ENCODE data around the gene BAX. TPM values are rescaled to one million over a fixed set of nuclear protein-coding genes. Genes with fewer than 3 reads are reported as not detected.
A peak's percentile ranks its signal among the peaks of the same experiment; 100 is the strongest.

The BAX gene
- total and polyA plus RNA-seq, 9 of the 15 experiments (the other 6 are each of a cell fraction or from before 2014, with no cell fraction given), result 3.2 to 95.4 (median 44.5) TPM

DNA sequence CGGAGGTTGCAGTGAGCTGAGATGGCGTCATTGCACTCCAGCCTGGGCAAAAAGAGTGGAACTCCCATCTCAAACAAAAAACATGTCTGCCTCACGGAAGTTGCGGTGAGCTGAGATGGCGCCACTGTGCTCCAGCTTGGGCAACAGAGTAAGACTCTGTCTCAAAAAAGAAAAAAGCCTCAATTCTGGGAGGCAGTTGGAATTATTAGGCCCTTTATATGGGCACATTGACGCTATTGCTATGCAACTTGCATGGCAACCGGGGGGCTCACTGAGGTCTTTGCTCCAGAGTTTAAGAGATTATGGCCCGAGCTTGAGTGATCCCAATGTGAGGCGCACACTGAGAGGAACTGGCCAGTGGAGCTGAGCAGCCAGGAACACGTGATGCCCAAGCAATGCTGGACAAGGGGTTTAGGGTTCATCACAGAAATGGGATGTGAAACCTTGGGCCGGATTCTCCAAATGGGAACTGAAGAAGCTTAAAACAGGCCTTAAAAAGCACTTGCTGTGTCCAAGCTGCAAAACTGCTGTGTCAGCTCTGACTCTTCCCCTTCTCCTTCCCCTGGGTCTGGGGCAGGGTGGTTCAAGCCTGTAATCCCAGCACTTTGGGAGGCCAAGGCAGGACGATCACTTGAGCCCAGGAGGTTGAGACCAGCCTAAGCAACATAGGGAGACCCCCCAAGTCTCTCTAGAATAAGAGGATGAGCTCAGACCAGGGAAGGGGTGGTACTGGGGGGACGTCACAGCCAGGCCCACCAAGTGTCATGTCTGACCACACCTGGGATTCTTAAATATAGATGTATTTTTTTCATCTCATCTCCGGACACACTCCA, 12.9 kb downstream of the BAX start (continued):
- TF ChIP-seq, protein P1, sequence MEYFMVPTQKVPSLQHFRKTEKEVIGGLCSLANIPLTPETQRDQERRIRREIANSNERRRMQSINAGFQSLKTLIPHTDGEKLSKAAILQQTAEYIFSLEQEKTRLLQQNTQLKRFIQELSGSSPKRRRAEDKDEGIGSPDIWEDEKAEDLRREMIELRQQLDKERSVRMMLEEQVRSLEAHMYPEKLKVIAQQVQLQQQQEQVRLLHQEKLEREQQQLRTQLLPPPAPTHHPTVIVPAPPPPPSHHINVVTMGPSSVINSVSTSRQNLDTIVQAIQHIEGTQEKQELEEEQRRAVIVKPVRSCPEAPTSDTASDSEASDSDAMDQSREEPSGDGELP (CRISPR knock-in tag; IDR thresholded peaks at IDR 0.05; ENCODE audit: borderline replicate concordance), result no peak
- TF ChIP-seq MECOM (CRISPR knock-in tag; IDR thresholded peaks at IDR 0.05), result 0 out of 2 replicates have a peak, but pooled peaks have one; percentile 31
- TF ChIP-seq OTX1 (CRISPR knock-in tag; IDR thresholded peaks at IDR 0.05), result peak; percentile 28; the same call in 1 of the 2 replicates
- TF ChIP-seq, protein P2, sequence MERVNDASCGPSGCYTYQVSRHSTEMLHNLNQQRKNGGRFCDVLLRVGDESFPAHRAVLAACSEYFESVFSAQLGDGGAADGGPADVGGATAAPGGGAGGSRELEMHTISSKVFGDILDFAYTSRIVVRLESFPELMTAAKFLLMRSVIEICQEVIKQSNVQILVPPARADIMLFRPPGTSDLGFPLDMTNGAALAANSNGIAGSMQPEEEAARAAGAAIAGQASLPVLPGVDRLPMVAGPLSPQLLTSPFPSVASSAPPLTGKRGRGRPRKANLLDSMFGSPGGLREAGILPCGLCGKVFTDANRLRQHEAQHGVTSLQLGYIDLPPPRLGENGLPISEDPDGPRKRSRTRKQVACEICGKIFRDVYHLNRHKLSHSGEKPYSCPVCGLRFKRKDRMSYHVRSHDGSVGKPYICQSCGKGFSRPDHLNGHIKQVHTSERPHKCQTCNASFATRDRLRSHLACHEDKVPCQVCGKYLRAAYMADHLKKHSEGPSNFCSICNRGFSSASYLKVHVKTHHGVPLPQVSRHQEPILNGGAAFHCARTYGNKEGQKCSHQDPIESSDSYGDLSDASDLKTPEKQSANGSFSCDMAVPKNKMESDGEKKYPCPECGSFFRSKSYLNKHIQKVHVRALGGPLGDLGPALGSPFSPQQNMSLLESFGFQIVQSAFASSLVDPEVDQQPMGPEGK (CRISPR knock-in tag; IDR thresholded peaks at IDR 0.05; ENCODE audit: borderline replicate concordance), result peak; percentile 63; the same call in 1 of the 2 replicates
- TF ChIP-seq ZKSCAN3 (CRISPR knock-in tag; IDR thresholded peaks at IDR 0.05), result no peak
- no peak for TF ChIP-seq CEBPG (CRISPR knock-in tag; IDR thresholded peaks at IDR 0.05)
- TF ChIP-seq CEBPG (tag; conservative IDR thresholded peaks at IDR 0.05 in 1 of 2, IDR thresholded peaks at IDR 0.05 in 1 of 2), result peak; percentile 59 to 65; a peak in 3 of 4 replicates
- peak; percentile 70 for TF ChIP-seq RBM22 (IDR thresholded peaks at IDR 0.05; ENCODE audit: low read depth, low read length, poor library complexity, severe bottlenecking)
- no peak for TF ChIP-seq SREBF1 (IDR thresholded peaks at IDR 0.05; ENCODE audit: borderline replicate concordance, low read depth, low read length)
- TF ChIP-seq ZNF316 (IDR thresholded peaks at IDR 0.05), result peak; percentile 100
- TF ChIP-seq, protein P3, sequence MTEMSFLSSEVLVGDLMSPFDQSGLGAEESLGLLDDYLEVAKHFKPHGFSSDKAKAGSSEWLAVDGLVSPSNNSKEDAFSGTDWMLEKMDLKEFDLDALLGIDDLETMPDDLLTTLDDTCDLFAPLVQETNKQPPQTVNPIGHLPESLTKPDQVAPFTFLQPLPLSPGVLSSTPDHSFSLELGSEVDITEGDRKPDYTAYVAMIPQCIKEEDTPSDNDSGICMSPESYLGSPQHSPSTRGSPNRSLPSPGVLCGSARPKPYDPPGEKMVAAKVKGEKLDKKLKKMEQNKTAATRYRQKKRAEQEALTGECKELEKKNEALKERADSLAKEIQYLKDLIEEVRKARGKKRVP (CRISPR knock-in tag; IDR thresholded peaks at IDR 0.05), result 0 out of 2 replicates have a peak, but pooled peaks have one; percentile 22
- no peak for TF ChIP-seq ZNF589 (CRISPR knock-in tag; IDR thresholded peaks at IDR 0.05; ENCODE audit: low read depth)
- 0 out of 2 replicates have a peak, but pooled peaks have one; percentile 10 for TF ChIP-seq RUNX1 (IDR thresholded peaks at IDR 0.05; ENCODE audit: low read depth)
- no peak for TF ChIP-seq DMBX1 (CRISPR knock-in tag; IDR thresholded peaks at IDR 0.05; ENCODE audit: borderline replicate concordance)
- TF ChIP-seq SMARCA4 (IDR thresholded peaks at IDR 0.05), result no peak; the same call in 1 of the 2 replicates
- TF ChIP-seq MAZ (CRISPR knock-in tag; conservative IDR thresholded peaks at IDR 0.05 in 1 of 2, IDR thresholded peaks at IDR 0.05 in 1 of 2), result peak in 1 of 2 experiments; percentile 17; a peak in 2 of 4 replicates
- TF ChIP-seq RFX7 (CRISPR knock-in tag; IDR thresholded peaks at IDR 0.05), result peak; percentile 54; the same call in 1 of the 2 replicates
- no peak for TF ChIP-seq CHD1 (IDR thresholded peaks at IDR 0.05; ENCODE audit: low read length)
- TF ChIP-seq CCNT2 (IDR thresholded peaks at IDR 0.05; ENCODE audit: borderline replicate concordance, extremely low read depth, insufficient read length, low read depth, low read length), result peak; percentile 80
- TF ChIP-seq ZBED1 (IDR thresholded peaks at IDR 0.05), result peak; percentile 78; the same call in 1 of the 2 replicates
- TF ChIP-seq ARNT (IDR thresholded peaks at IDR 0.05), result no peak; a peak in 1 of 4 replicates
